GM19467 (cell line): Measurements from ENCODE around the gene C10orf143.
"Not testable (repeated sequence)": the region's sequence is repeated elsewhere in the genome, so short reads cannot be mapped to it uniquely, and the experiment has no call there.

Experiments
- ATAC-seq: cut with Tn5 transposase; IDR thresholded peaks from one replicate; pipeline ENCODE4 v1.9.1; 2021; ENCODE audit warnings: mild to moderate bottlenecking, moderate library complexity; ENCODE audit not compliant: unreplicated experiment

The C10orf143 gene

GRCh38 chr10:130111852-130112180 lies 1.2 kb upstream of the C10orf143 start:
- ATAC-seq, result no peak

- peak; percentile 89 for ATAC-seq
Observed at GRCh38 chr10:130111113-130111851, 652 bp upstream of the C10orf143 start.

GRCh38 chr10:130109796-130110245 lies 809 bp downstream of the C10orf143 start:
- no peak for ATAC-seq

- no peak for ATAC-seq
Observed at GRCh38 chr10:130108934-130109604, 1.6 kb downstream of the C10orf143 start.

GRCh38 chr10:130108146-130108545 lies 2.5 kb downstream of the C10orf143 start:
- ATAC-seq, result not testable (repeated sequence)

- ATAC-seq, result no peak
Observed at GRCh38 chr10:130105724-130106123, 4.9 kb downstream of the C10orf143 start.

GRCh38 chr10:130099344-130099743 lies 11.3 kb downstream of the C10orf143 start:
- no peak for ATAC-seq

- not testable (repeated sequence) for ATAC-seq
Observed at GRCh38 chr10:130090565-130090964, 20.1 kb downstream of the C10orf143 start.

GRCh38 chr10:130080461-130080814 lies 30.2 kb downstream of the C10orf143 start:
- ATAC-seq, result no peak

GRCh38 chr10:130079614-130080460 lies 30.8 kb downstream of the C10orf143 start:
- ATAC-seq, result no peak

GRCh38 chr10:130078120-130078519 lies 32.5 kb downstream of the C10orf143 start:
- ATAC-seq, result no peak

- no peak for ATAC-seq
Observed at GRCh38 chr10:130076681-130077080, 33.9 kb downstream of the C10orf143 start.

GRCh38 chr10:130074639-130075038 lies 36.0 kb downstream of the C10orf143 start:
- ATAC-seq, result no peak

- no peak for ATAC-seq
Observed at GRCh38 chr10:130073912-130074311, 36.7 kb downstream of the C10orf143 start.

- no peak for ATAC-seq
Observed at GRCh38 chr10:130072247-130072646, 38.4 kb downstream of the C10orf143 start.

- no peak for ATAC-seq
Observed at GRCh38 chr10:130067893-130068292, 42.7 kb downstream of the C10orf143 start.

- ATAC-seq, result no peak
Observed at GRCh38 chr10:130066743-130067142, 43.9 kb downstream of the C10orf143 start.

- ATAC-seq, result no peak
Observed at GRCh38 chr10:130065251-130065650, 45.4 kb downstream of the C10orf143 start.

- ATAC-seq, result no peak
Observed at GRCh38 chr10:130064783-130065182, 45.8 kb downstream of the C10orf143 start.

- ATAC-seq, result no peak
Observed at GRCh38 chr10:130062976-130063375, 47.7 kb downstream of the C10orf143 start.

- no peak for ATAC-seq
Observed at GRCh38 chr10:130062201-130062600, 48.4 kb downstream of the C10orf143 start.

- ATAC-seq, result no peak
Observed at GRCh38 chr10:130061760-130062159, 48.9 kb downstream of the C10orf143 start.
